GM12878 (cell line): ENCODE data around the gene SPOCD1. TPM values are rescaled to one million over a fixed set of nuclear protein-coding genes. Genes with fewer than 3 reads are reported as not detected.

ENCODE experiments used
- ASH2L ChIP-seq: fragments of 300-600, 200-600 bp; sonication (generic); IDR thresholded peaks from 2 replicates; pipeline ENCODE4 v1.6.1; 2017; ENCODE audit warnings: low read depth, mild to moderate bottlenecking, borderline replicate concordance
- CBX5 ChIP-seq: sonication (generic); IDR thresholded peaks from 2 replicates; pipeline ENCODE4 v1.6.1; 2016; ENCODE audit warnings: low read depth, moderate library complexity, mild to moderate bottlenecking, inconsistent platforms
- IRF3 ChIP-seq: fragments of 450-650 bp; IDR thresholded peaks from 2 replicates; pipeline ENCODE4 v1.6.1; 2014; ENCODE audit warnings: mild to moderate bottlenecking
- JUNB ChIP-seq: IDR thresholded peaks from 2 replicates; pipeline ENCODE4 v1.6.1; 2016; ENCODE audit warnings: antibody characterized with exemption, mild to moderate bottlenecking
- KLF5 ChIP-seq: fragments of 450-650 bp; IDR thresholded peaks from 2 replicates; pipeline ENCODE4 v1.6.1; 2014; ENCODE audit warnings: mild to moderate bottlenecking; ENCODE audit not compliant: partially characterized antibody
- NR2C2 ChIP-seq: IDR thresholded peaks from 2 replicates; pipeline ENCODE4 v1.6.1; 2011; ENCODE audit warnings: borderline replicate concordance, low read depth; ENCODE audit not compliant: control insufficient read depth, insufficient read length
- POU2F2 ChIP-seq: IDR thresholded peaks from 3 replicates; pipeline ENCODE4 v1.6.1; 2011; ENCODE audit warnings: low read depth, mild to moderate bottlenecking, low read length, borderline replicate concordance
- SIN3A ChIP-seq: IDR thresholded peaks from 2 replicates; pipeline ENCODE4 v1.6.1; 2012; ENCODE audit warnings: low read depth, low read length, improper control_type of control experiment
- TBL1XR1 ChIP-seq: IDR thresholded peaks from 2 replicates; pipeline ENCODE4 v1.6.1; 2012; ENCODE audit warnings: low read depth, low read length, improper control_type of control experiment
- ZBTB40 ChIP-seq: fragments of 450-650 bp; IDR thresholded peaks from 2 replicates; pipeline ENCODE4 v1.6.1; 2016; ENCODE audit warnings: mild to moderate bottlenecking, moderate library complexity, borderline replicate concordance
- ZNF24 ChIP-seq: fragments of 450-650 bp; IDR thresholded peaks from 2 replicates; pipeline ENCODE4 v1.6.1; 2017; ENCODE audit warnings: antibody characterized with exemption, mild to moderate bottlenecking
- polyA plus RNA-seq, 11 experiments: library from polyadenylated mRNA; depleted of rRNA in 4 of 11; unstranded in 6 of 11; stranded (reverse) in 5 of 11; fragments of >200 nt; fragmentation: Nextera tagmentation in 4 of 11; fragmentation: Illumina TruSeq in 1 of 11; extraction: Ambion mirVana in 4 of 11; extraction: Trizol in 1 of 11; gene quantifications; 1 replicate in 1 of 11; 2 replicates in 10 of 11; pipeline versions ENCODE4 v1.2.1 to v1.2.3, GENCODE V29; 2011 to 2016; ENCODE audit warnings: inconsistent platforms in 2 of 11, missing spikeins in 2 of 11, low read depth in 1 of 11
- total RNA-seq, 4 experiments: library from RNA; depleted of rRNA in 3 of 4; stranded (reverse); fragments of >200 nt in 3 of 4; fragmentation: Illumina TruSeq in 1 of 4; extraction: Trizol in 1 of 4; gene quantifications; 2 replicates each; pipeline versions ENCODE4 v1.2.1 to v1.2.3, GENCODE V29; 2013 to 2021

The SPOCD1 gene
- total and polyA plus RNA-seq, 10 of the 15 experiments (the other 5 are each of a cell fraction or from before 2014, with no cell fraction given) = 0.02 to 0.65 (median 0.13) TPM; not detected in 4

GRCh38 chr1:31783846-31784245 lies 32.0 kb downstream of the SPOCD1 start (continued):
- no peak for TF ChIP-seq ZBTB40
- TF ChIP-seq ZNF24 = no peak
- TF ChIP-seq TBL1XR1 = no peak
- no peak for TF ChIP-seq IRF3
- TF ChIP-seq NR2C2 = no peak
- TF ChIP-seq KLF5 = no peak
- no peak for TF ChIP-seq ASH2L
- TF ChIP-seq JUNB = no peak
- no peak for TF ChIP-seq POU2F2
- TF ChIP-seq SIN3A = no peak
- no peak for TF ChIP-seq CBX5
